Globus pallidus (tissue), 1 donor: Measurements from ENCODE around the gene PCBP1.
"Not testable (repeated sequence)": the region's sequence is repeated elsewhere in the genome, so short reads cannot be mapped to it uniquely, and the experiment has no call there.

Experiments used
- DNase-seq: peaks from one replicate; pipeline ENCODE4 v3.0.0-alpha.2; 2015; ENCODE audit warnings: low spot score

Gene PCBP1

DNA sequence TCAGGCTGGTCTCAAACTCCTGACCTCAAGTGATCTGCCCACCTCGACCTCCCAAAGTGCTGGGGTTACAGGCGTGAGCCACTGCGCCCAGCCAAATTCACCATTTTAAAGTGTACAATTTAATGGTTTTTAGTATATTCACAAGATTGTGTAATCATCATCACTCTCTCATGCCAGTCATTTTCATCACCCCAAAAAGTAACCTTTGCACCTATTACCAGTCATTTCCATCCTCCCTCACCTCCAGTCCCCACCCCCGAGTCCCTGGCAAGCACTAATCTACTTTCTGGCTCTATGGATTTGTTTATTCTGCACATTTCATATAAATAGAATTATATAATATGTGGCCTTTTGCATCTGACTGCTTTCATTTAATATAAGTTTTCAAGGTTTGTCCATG is 10.8 kb downstream of the PCBP1 start:
- no peak for DNase-seq

DNA sequence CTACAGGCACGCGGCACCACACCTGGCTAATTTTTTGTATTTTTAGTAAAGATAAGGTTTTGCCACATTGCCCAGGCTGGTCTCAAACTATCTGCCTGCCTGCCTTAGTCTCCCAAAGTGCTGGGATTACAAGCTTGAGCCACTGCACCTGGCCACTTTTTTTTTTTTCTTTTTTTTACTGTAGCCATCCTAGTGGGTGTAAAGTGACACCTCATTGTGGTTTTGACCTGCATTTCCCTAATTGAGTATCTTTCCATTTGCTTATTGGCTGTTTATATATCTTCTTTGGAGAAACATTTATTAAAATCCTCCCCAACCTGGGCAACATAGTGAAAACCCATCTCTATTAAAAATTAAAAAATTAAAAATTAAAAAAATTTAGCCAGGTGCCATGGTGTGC is 12.0 kb downstream of the PCBP1 start:
- DNase-seq, result no peak

DNA sequence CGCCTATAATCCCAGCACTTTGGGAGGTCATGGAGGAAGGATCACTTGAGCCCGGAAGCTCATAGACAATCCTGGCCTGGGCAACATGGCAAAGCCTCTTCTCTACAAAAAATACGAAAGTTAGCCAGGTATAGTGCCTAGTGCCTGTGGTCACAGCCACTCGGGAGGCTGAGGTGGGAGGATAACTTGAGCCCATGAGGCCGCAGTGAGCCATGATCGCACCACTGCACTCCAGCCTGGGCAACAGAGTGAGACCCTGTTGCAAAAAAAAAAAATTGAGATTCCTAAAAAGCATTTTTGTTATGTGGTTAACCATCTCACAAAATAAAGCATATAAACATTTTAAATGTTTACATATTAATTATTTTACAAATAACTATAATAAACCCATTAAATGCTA is 13.9 kb downstream of the PCBP1 start:
- no peak for DNase-seq

DNA sequence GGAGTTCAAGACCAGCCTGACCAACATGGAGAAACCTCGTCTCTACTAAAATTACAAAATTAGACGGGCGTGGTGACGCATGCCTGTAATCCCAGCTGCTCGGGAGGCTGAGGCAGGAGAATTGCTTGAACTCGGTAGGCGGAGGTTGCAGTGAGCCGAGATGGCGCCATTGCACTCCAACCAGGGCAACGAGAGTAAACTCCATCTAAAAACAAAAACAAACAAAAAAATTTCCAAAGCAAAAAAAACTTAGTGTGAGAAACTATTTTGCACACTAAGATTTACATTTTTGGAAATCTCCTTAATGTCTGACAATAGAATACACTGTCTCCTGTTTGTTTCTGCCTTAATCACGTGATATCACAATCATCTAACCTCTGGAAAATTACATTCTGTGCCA is 14.4 kb downstream of the PCBP1 start:
- DNase-seq, result not testable (repeated sequence)

DNA sequence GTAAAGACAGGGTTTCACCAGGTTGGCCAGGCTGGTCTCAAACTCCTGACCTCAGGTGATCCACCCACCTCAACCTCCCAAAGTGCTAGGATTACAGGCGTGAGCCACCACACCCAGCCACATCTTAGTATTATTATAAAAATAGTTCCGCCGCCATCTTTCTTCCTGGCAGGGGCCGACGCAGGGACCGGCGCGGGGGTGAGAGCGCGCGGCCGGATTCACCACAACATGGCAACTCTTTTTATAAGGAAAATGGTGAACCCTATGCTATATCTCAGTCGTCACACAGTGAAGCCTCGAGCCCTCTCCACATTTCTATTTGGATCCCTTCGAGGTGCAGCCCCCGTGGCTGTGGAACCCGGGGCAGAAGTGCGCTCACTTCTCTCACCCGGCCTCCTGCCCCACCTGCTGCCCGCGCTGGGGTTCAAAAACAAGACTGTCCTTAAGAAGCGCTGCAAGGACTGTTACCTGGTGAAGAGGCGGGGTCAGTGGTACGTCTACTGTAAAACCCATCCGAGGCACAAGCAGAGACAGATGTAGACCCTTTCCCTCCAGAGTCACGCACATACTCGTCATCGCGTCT is 15.1 kb downstream of the PCBP1 start:
- DNase-seq, result not testable (repeated sequence)

DNA sequence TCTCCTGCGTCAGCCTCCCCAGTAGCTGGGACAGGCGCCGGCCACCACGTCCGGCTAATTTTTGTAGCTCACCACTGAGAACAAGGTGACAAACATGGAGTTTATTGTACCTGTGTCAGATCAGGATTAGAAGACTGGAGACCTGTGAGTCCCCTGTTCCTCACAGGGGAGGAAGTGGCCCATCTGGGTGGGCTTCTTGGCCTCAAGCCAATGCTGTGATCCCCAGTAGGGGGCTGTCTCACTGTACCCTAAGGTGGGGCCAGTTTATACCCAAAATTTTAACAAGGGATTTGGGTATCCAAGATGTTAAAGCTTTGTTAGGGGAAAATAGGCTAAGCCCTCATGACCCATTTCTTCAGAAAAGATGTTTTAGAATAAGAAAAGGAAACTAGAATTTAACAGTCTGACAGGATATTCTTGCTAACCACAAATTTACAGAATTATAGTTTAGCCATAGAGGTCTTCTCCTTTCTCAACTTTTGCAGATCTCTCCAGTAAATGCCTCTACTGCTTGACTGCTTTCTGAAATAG is 16.3 kb downstream of the PCBP1 start:
- DNase-seq, result no peak

DNA sequence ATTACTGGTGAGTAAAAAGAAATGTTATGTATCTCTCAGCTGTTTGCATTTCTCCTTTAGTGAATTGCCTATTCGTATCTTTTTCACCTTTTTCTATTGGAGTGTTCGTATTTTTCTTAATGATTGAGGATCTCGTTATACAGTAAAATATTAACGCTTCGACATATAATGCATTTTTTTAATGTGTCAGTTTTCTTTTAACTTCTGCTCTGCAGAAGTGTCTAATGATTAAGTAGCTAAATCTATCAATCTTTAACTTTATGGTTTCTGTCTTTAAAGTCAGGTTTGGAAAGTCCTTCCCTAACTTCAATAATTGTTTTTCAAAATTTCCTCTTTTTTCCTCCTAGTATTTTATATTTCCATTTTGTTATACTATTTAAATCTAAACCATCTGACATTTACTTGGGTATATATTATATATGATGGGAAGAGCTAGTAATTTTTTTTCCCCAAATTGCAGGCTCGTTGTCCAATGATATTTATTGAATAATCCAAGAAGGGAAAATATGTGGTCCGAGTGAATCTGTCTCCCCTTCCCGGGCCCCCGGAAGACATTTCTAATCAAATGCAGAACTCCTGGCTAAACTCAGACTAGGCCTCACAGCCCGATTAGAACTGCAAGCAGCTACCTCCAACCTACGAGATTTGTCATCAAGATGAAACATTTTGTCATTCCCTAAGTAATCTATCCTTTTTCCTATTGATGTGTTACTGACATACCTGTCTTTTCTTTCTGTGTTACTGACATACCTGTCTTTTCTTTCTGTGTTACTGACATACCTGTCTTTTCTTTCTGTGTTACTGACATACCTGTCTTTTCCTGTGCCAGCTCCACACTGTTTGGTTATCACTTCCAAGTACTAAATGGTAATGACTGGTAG is 17.2 kb downstream of the PCBP1 start:
- peak; percentile 70 for DNase-seq

DNA sequence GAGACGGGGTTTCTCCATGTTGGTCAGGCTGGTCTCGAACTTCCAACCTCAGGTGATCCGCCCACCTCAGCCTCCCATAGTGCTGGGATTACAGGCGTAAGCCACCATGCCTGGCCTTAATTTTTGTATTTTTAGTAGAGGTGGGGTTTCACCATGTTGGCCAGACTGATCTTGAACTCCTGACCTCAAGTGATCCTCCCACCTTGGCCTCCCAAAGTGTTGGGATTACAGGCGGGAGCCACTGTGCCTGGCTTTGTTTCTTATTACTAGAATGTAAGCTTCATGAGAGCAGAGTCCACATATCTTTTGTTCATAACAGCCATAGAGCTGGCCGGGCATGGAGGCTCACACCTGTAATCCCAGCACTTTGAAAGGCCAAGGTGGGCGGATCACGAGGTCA is 18.9 kb downstream of the PCBP1 start:
- DNase-seq, result not testable (repeated sequence)

DNA sequence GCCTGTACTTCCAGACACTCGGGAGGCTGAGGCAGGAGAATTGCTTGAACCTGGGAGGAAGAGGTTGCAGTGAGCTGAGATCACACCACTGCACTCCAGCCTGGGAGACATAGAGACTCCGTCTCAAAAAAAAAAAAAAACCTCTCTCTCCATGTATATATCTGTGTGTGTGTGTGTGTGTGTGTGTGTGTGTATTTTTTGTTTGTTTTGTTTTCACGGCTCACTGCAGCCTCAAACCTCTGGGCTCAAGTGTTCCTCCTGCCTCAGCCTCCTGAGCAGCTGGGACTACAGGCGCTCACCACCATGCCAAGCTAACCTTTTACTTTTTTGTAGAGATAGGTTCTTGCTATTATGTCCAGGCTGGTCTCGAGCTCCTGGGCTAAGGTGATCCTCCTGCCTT is 23.1 kb downstream of the PCBP1 start:
- not testable (repeated sequence) for DNase-seq

DNA sequence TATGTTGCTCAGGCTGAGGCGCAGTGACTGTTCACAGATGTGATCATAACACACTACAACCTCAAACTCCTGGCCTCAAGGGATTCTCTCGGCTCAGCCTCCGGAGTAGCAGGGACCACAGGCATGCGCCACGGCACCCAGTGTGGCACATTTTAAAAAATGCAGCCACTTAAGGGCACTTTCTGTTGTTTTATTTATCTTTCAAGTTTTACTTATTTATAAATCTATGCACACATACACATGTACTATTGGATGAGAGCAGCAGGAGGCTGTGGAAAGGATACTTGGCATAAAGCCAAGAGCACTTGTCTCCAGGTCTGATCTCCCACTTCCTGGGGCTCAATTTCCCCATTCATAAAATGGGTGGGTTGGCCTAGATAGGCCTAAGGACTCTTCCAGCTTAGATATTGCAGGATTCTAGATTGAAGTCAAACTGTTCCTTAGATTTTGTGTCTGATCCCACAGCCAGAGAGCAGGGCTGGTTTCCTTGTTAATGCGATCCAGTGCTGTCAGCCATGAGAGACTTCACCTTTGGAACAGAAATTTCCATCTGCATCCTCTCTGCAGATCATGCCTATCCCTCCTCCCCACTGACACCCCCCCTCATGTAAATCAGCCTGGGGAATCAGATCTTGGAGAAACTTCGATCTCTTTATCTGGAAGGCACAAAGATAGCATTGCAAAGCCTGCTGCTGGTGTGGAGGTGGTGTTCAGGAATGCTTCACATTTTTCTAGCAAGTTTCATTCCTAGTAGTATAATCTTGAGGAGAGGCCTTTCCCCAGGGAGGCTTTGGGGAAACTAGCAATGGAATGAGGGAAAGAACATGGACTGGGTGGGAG is 24.7 kb downstream of the PCBP1 start:
- no peak for DNase-seq

DNA sequence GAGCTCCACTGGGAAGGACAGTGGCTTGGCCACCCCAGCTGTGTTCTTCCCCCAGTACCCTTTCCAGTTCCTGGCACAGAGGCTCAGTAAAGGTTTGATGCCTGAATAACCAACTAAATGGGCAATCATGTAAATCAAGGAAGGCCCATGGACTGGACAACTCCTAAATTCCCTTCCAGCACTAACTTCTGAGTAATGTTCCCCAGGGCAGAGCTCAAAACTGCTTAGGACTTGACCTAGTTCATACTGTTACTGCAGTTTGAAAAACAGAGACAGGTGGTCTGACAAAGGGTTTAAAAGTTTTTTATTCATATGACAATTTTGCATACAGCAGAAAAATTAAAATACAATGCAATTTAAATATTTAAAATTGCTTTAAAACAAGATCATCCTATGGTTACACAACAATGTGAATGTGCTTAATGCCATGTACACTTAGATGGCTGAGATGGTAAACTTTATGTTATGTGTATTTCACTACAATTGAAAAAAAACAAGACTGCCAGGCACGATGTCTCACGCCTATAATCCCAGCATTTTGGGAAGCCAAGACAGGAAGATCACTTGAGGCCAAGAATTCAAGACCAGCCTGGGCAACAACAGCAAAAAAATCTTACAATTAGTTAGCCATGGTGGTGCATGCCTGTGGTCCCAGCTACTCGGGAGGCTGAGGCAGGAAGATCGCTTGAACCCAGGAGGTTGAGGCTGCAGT is 26.2 kb downstream of the PCBP1 start:
- DNase-seq, result no peak

DNA sequence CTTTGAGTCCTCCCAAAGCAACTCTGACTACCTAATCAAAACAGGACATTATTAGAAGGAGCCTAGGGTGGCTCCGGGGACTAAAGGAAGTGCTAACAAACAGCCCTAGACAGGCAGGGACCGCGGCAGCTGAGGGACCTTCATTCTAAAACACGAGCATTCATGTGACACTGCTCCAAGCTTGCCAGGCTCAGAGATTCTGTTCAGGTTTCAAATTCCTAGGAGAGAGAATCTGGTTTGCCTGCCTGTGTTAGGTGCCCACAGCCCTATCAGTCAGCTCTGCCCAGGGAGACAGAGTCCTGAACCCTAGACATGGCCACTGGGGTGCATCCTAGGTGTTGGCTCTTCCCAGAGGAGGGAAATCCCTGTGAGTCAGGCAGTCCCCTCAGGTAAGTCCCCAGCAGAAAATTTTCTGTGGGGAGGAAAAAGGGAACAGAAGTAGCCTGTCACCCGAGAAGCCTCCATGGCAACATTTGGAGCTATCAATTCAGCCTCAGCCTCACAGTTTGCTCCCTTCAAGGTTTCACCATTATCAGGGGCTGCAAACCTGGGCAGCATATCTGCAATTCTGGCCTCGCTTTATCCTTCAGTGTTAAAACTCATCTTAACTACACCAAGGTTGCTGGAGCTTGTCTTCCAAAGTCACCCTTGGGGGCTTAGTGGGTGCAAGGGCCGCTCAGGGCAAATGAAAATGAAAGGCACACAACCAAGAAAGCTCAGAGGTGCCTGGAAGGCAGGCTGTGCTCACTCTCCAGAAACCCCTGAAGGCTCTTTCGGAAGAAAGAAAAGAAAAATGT is 28.6 kb downstream of the PCBP1 start:
- no peak for DNase-seq

DNA sequence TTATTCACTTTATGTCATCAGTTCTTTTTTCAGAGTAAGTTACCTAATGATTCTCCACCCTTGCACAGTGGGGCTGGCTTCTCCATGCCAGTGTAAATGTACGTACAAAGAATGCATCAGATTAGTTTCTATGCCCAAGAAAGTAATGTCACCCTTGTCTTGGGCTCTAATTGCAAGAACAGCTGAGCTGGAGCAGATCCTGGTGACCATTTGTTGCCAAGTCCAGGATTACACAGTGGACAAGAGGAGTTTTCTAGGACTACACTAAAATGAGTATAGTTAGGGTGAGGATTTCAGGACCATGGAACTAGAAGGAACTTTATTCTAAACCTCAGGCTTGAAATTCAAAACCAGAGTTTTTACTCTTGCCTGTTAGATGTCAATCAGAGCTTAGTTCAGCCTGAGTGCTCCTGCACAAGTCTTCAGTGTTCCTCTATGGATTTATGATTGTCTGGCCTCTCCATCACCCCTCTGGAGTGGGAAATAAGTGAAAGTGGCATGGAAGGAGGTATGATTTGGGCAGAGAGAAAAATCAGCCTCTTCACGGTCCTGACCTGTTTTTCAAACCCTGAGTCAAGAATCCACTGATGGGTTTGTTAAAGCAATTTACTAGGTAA is 29.8 kb downstream of the PCBP1 start:
- DNase-seq, result no peak

DNA sequence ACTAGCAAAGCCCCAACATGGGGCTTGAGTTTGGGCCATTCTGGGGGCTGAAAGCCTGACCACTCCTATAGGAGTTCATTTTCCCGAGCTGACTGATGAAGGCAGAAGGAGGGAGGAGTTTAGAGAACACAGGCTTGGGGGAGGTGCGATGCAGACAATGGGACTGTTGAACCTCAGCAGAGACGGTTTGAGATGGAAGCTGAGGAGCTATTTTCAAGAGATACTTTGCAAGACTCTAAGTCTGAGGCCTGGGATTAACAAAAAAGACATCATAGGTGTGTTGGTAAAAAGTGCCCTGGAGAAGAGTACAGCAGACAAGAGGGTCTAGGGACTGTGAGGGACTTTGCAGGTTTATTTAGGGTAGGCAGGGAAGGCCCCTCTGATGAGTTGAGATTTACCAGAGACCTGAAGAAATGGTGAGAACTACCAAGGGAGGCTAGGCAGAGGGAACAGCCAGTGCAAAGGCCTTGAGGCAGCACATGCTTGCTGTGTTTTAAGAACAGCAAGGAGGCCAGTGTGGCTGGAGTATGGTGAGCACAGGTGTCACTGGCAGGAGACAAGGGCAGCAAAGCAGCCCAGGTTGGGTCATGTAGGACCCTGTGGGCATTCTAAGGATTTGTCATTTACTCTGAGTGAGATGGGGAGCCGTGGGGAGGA is 31.6 kb downstream of the PCBP1 start:
- peak; percentile 89 for DNase-seq

DNA sequence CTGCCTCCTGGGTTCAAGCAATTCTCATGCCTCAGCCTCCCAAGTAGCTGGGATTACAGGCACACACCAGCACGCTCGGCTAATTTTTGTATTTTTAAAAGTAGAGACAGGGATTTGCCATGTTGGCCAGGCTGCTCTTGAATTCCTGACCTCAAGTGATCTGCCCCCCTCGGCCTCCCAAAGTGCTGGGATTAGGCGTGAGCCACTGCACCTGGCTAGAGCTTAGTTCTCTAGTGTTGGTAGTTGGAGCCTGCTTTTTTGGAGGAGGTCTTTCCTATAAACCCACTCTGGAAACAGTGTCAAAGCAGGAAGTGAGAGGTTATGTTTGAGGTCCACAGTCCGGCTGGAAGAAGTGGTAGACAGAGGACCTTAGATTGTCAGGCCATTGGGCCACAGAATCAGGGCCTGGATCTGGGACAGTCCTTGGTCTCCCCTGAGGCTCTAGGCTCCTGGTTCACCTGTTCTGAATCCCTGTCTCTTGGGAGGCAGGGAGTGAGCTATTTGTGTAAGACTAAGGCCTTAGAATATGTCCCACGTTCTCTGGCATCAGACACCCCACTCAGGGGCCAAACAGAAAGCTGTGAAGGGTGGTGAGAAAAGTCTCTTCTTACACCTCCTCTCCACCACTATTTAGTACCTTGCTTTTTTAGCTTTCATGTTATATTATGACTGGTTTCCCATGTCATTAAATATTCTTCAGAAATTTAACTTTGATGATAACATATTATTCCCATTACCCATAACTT is 34.5 kb downstream of the PCBP1 start:
- DNase-seq, result no peak

DNA sequence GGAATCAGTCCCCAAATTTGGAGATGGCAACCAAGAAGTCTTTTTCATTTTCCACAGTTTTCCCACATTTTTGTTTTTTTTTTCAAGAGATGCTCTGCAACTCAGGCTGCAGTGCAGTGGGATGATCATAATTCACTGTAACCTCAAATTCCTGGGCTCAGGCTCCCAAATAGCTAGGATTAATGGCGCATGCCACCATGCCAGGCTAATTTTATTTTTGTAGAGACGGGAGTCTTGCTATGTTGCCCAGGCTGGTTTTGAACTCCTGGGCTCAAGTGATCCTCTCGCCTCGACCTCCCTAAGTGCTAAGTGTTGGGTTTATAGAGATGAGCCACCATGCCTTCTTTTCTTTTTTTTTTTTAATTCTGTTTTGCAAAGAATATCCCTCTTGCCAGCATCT is 35.2 kb downstream of the PCBP1 start:
- DNase-seq, result no peak

DNA sequence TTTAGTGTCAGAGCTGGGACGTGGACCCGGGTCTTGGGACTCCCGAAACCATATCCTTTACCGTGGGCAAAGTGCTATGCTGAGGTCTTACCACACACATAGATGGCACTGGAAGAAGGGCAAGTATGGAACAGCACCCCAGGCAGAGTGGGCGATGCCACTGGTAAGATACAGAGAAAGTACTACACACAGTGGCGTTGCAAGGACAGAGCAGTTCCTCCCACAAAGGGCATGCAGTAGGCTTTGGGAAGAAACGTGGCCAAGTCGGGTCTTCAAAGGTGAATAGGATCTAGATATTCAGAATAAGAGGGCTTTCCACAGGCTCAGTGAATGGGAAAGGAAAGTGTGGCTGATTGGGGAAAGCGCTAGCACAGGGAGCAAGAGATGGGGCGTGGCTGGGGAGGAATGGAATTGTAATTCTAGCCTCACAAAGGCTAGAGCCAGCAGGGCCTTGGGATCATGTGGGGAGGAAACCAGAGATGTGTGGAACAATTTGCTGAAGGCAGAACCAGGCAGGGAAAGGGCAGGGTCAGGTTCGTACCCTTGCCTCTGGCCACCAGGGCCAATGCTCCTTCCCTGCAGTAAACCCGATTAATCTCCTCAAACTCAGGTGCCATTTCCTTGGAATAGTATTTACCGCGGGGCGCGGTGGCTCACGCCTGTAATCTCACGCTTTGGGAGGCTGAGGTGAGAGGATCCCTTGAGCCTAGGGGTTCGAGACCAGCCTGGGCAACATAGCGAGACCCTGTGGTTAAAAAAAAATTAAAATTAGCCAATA is 36.0 kb downstream of the PCBP1 start:
- no peak for DNase-seq

DNA sequence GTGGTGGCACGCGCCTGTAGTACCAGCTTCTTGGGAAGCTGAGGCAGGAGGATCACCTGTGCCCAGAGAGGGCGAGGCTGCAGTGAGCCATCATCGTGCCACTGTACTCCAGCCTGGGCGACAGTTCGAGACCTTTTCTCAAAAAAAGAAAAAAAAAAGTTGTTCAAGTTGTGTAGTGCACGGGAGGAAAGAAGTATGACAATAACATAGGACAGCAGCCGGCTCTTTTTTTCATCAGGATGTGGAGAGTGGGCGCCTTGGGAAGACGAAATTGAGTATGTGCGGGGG is 36.5 kb downstream of the PCBP1 start:
- no peak for DNase-seq

DNA sequence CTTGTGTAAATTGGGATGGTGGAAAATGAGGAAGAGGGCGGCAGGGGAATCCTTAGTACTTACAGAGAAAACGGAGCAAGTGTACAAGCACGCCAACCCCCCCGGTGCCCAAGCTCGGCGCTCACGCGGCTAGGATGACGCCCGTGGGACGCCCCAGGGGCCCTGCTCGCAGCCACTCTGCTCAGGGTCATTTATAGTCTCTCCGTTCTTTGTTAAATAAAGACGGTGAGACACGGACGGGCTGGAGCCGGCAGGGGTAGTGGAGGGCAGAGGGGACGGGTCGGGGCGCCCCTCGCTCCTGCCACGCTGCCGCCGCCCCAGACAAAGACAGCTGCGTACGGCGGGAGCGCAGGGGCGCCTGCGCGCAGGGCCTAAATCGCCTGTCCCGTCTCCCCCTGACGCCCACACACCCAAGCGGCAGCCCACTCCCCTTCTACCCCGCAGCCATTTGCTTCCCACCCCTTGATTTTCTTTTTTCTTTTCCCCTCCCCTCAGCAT is 37.8 kb downstream of the PCBP1 start:
- DNase-seq, result peak; percentile 80
